ENCODE measurements around the gene DMXL1.
A peak's percentile ranks its signal among the peaks of the same experiment; 100 is the strongest.
"Not testable (repeated sequence)": the region's sequence is repeated elsewhere in the genome, so short reads cannot be mapped to it uniquely, and the experiment has no call there.

DMXL1 gene

DNA sequence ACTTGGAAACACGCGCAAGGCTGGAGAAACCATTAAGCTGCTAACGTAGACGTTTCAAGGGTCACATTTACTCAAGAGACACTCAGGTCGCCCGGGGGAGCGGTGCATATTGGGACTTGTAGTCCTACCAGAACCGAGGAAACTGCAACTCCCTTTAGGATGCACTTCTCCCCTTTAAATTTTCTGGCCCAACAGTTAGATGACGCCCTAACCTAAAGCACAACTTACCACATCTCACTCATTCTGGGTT is 384 bp upstream of the DMXL1 start:
- DNase-seq (ENCODE audit: low spot score): no peak

DNA sequence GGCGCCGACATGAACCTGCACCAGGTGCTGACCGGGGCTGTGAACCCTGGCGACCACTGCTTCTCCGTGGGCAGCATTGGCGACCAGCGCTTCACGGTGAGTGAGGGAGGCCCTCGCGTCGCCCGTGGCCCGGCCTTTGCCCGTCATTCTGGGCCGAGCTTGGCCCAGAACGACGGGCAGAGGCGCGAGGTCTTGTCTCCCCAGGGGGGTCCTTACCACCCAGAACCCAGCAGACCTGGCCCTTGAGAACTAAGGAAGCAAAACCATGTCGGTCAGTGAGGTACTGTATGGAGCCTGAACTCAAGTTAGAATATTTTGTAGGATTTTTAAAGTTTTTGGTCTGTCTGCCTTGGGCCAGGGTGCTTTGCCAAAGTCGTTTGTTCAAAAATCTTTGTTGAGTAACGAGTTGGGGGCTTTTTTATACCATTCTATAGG is 691 bp downstream of the DMXL1 start:
- no peak for DNase-seq (ENCODE audit: low spot score)

DNA sequence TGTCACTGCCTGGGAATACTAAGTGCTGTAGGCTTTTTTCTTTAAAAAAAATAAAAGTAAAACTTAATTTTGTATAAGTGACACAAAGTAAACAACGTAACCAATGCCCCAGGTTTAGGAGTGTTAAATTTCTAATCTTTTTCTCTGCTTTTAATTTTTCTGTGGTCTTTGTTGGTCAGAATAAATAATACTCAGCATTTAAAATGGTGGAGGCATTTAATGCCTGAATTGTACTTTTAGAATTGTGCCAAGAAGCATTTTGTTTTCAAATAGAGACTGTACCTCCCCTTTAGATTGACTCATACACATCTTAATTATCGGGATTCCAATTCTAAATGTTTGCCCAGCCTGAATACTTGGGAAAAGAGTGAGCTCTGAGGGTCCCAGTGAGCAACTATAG is 1.6 kb downstream of the DMXL1 start:
- no peak for DNase-seq (ENCODE audit: low spot score)

DNA sequence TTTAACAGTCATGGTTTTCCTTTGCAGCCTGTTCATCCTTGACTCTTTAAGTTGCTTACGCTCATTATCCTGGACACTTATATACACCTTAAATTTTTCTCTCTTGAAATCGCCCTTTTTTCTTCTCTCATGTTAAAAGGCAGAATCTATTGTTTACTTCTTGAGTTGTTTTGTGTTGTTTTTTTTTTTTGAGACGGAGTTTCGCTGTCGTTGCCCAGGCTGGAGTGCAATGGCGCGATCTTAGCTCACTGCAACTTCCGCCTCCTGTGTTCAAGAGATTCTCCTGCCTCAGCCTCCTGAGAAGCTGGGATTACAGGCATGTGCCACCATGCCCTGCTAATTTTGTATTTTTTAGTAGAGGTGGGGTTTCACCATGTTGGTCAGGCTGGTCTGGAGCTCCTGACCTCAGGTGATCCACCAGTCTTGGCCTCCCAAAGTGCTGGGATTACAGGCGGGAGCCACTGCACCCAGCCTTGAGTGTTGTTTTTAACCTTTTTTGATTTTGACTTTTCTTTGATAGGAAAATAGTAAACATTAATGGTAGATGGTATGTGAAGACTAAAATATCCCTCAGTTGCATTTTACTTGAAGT is 3.0 kb downstream of the DMXL1 start:
- not testable (repeated sequence) for DNase-seq (ENCODE audit: low spot score)

DNA sequence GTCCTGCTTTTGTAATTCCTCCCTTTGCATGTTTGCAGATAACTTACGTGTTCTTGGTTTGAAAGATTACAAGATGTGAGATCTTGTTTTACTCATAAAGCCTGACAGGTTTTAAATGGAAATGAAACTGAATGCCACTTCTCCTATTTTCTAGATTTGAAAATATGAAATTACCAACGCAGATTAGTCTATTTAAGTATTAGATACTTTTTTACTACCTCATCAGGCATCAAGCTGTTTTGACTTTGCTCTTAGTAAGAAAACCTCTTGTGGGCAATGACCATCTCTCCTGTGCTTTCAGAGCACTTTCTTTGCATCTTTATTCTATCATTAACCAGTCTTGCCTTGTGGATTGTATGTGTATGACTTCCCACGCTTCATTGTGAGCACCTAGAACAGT is 3.5 kb downstream of the DMXL1 start:
- no peak for DNase-seq (ENCODE audit: low spot score)

DNA sequence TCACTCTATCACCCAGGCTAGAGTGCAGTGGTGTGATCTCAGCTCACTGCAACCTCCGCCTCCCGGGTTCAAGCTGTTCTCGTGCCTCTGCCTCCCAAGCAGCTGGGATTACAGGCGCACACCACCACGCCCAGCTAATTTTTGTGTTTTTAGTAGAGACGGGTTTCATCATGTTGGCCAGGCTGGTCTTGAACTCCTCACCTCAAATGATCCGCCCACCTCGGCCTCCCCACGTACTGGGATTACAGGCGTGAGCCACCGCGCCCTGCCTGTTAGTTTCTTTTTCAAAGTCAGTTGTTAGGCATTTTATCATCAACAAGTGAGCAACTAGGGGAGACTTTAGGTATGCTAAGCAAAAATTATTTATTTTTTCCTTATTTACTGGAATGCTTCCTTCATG is 4.4 kb downstream of the DMXL1 start:
- DNase-seq (ENCODE audit: low spot score): not testable (repeated sequence)

DNA sequence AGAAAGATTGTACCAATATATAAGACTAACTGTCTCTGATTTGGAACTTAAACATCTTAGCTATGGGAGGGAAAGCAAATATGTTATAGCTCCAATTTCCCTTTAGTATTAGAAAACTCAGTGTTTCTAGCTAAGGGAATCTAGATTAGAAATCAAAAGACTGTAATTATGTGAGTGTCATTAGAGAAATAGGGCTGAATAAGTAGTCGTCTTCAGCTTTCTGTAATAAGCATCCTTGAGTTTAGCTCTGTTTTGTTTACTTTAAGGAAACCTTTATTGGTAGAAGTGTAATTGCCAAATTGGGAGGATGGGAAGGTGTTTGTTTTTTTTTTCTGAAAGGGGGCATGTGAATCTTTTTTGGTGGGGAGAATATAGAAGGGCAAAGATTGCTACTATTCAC is 5.2 kb downstream of the DMXL1 start:
- DNase-seq (ENCODE audit: low spot score): no peak

DNA sequence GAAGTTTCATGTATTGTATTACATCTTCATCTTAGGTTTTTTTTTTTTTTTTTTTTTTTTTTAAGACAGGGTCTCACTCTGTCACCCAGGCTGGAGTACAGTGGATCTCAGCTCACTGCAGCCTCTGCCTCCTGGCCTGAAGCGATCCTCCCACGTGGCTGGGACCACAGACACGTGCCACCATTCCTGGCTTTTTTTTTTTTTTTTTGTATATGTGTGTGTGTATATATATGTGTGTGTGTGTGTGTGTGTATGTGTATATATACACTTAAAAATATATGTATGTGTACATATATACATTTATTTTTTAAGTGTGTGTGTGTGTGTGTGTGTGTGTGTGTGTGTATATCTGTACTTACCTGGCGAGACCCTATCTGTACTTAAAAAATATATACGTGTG is 6.6 kb downstream of the DMXL1 start:
- DNase-seq (ENCODE audit: low spot score): no peak

DNA sequence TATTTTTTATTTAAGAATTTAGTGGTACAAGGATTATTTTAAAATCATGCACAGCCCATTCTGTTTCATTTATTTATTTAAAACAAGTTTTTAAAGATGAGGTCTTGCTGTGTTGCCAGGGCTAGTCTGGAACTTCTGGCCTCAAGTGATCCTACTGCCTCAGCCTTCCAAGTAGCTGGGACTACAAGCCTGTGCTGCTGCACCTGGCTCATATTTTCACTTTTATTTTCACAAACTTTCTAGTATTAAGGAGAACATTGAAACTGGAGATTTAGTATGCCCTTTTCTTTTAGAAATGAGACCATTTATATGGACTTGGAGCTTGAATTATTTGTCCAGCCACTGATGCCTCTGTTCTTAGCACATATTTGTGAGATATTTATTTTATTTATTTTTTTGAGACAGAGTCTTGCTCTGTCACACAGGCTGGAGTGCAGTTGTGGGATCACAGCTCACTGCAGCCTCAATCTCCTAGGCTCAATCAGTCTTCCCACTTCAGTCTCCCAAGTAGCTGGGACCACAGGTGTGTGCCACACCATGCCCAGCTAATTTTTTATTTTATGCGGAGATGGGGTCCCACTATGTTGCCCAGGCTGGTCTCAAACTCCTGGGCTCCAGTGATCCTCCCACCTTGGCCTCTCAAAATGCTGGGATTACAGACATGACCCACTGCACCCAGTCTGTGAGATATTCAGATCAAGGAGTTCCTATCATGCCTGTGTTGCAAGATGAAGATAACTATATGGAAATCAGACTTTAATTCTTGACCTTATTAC is 7.4 kb downstream of the DMXL1 start:
- no peak for DNase-seq (ENCODE audit: low spot score)

DNA sequence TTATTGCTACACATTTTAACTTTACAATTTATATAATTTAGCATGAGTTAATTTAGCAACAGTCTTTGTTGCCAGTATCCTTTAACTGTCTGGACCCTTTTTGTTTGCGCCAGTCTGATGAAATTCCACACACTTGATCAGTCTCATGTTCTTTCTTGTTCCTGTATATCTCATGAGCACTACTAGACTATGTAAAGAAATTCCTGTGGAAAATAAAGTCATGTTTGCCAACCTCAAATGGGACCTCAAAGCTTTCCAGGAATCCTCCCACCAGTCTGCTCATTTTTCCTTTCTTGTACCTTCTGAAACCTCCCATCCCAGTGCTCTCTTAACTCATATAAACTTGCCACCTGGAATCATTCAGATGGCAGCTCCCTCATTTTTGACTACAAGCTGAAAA is 8.0 kb downstream of the DMXL1 start:
- no peak for DNase-seq (ENCODE audit: low spot score)

DNA sequence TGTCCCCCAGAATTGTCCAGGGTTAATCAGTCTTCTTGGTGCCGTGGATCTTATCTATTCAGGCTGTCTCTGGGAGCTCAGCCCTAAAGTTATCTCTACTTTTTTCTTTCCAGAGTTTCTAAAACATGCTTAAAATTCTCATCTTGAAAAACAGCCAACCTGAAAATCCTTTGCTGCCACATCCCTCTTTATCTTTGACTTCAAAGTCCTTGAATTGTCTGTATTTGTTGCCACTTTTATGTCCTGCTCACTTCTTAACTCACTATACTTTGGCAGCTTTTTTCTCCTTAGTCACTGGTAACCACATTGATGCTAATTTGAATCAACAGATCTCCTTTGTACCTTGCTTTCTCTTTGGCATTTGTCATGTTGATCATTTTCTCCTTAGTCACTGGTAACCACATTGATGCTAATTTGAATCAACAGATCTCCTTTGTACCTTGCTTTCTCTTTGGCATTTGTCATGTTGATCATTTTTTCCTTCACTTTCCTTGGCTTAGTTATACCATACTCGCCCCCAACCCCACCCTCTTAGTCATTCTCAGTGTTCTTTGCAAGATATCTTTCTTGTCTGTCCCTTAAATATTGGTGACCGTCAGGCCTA is 8.5 kb downstream of the DMXL1 start:
- DNase-seq (ENCODE audit: low spot score): peak; percentile 31

DNA sequence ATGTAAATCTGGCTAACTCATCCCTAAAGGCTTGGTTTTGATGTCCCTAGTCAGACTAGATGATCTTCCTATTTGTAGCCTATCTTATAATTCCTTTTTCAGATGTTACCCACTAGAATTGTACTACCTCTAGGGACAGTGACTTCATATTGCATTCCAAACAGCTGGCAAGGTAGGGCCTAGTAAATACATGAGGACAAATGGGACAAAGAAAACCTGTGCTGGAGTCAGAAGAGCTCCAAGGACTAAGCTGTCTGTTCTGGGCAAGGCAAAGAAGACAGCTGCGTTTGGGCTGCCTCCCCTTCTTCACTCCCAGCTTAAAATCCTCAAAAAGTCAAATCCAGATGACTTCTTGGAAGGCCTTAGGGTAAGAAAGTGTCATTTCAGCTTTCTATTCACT is 10.0 kb downstream of the DMXL1 start:
- DNase-seq (ENCODE audit: low spot score): no peak

DNA sequence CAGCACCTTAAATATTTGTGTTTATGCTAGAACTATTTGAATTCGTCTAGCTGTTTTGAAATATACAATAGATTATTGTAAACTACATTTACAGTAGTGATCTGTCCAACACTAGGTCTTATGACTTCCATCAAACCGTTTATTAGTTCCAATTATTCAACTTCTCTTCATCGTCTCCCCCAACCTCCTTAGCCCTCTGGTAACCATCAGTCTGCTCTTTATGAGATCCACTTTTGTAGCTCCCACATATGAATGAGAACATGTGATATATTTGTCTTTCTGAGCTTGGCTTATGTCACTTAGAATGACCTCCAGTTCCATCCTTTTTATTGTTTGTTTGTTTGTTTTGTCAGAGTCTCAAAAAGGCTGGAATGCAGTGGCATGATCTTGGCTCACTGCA is 11.8 kb downstream of the DMXL1 start:
- DNase-seq (ENCODE audit: low spot score): no peak

DNA sequence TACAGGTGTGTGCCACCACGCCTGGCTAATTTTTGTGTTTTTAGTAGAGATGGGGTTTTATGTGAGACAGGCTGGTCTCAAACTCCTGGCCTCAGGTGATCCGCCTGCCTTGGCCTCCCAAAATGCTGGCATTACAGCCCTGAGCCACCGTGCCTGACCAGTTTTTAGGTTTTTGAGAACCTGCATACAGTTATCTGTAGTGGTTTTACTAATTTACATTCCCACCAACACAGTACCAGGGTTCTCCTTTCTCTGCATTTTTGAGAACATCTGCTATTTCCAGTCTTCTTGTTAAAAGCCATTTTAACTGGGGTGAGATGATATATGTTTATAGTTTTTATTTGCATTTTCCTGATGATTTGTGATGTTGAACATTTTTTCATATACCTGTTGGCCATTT is 12.8 kb downstream of the DMXL1 start:
- DNase-seq (ENCODE audit: low spot score): no peak

DNA sequence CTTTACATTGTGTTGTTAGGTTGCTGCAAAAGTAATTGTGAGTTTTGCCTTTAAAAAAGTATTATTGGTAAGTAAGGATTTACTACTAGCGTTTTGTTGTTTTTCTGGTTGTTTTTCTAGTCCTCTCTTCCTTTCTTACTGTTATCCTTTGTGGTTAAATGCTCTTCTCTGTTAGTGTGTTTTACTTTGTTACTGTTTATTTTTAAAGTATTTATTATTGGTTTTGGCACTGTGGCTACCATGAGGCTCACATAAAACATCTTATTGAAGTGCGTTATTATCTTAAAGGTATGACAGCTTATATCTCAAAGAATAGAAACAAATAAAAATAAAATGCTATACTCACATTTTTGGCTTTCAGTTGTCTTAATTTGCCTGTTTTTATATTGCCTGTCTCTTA is 17.6 kb downstream of the DMXL1 start:
- no peak for DNase-seq (ENCODE audit: low spot score)

DNA sequence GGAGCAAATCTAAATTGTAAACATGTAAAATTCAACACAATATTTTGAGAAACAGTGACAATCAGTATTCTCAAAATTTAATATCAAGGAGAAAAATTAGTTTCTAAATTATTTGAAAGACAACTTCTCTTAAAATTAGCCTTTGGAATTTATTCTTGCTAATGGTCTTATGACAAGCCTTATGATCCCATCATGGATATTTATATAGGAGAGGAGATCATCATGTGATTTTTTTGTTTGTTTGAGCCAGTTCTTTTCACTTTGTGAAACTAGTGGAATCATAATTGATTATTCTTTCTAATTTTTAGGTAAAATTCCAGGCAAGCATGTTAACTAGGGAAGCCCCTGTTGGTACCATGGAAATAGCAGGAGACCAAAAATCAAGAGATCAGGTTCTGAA is 24.7 kb downstream of the DMXL1 start:
- no peak for DNase-seq (ENCODE audit: low spot score)

DNA sequence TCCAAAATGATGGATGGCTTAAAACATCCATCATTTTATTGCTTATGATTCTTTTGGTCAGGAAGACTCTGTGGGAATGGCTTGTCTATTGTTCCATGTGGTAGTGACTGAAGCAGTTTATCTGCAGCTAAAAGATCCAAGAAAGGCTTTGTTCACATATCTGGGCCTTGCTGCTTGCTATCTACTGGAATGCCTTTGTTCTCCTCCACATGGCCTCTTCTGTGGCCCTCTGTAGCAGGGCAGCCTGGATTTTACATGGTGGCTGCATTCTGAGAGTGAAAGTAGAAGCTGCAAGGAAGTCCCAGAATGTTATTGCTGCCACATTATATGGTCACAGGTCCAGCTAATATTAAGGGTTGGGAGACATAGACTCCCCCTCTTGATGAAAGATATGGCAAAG is 35.1 kb downstream of the DMXL1 start:
- DNase-seq (ENCODE audit: low spot score): no peak

DNA sequence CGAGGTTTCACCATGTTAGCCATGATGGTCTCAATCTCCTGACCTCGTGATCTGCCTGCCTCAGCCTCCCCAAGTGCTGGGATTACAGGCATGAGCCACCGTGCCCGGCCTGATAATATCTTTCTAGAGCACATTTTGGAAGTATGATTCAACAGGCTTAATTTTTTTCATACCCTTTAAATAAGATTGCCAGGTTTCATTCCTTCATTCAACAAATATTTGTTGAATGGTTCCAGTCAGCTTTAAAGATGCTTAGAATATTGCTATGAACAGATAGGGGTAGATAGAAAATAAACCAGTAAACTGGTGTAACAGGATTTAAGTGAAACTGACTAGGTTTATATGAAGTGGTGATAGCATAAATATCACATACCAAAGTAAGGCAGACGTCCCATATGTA is 41.3 kb downstream of the DMXL1 start:
- DNase-seq (ENCODE audit: low spot score): no peak

DNA sequence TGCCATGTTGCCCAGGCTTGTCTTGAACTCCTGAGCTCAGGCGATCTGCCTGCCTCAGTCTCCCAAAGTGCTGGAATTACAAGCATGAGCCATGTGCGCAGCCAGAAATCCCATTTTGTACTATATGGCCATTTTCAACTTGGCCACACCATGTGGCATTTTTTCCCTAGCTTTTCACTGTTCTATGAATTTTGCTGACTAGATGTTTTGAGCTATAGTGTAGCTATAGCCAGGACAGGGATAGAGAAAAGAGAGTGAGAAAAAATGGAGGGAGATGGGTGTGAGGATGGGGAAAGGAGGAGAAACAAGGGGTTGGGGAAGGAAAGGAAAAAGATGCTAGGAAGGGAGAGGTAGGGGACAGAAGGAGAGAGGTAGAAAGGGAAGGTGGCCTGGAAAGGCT is 46.4 kb downstream of the DMXL1 start:
- DNase-seq (ENCODE audit: low spot score): no peak

DNA sequence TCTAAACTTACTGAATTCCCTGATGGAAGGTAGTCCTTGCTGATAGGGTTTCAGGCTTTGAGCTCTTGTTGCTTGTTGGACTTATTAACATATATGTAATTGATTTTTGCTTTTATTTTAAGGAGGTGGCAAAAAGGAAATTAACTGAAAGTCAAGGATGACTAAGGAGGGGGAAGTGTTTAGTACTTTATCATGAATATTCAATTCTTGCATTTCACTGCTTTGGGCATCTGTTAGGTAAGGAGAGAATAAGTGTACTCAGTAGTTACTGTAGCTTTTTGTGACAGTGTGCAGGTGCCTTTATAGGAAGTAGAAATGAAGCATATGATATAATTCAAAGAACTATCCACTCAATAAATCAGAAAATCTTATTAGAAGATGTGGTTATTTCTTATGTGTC is 47.1 kb downstream of the DMXL1 start:
- no peak for DNase-seq (ENCODE audit: low spot score)

DNA sequence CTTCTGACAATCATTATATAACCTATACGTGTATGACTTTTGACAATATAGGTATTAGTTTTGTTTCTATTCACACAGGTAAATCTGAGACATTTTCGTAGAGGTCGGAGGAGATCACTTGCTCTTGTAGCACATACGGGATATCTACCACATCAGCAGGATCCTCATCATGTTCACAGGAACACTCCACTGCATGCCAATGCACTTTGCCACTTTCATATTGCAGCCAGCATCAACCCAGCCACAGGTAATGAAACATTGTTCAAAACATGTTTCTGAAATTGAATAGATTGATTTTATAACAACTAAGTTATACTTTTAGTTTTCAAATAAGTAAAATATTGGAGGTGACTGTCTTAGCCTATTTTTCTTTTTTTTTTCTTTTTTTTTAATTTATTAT is 50.0 kb downstream of the DMXL1 start:
- DNase-seq (ENCODE audit: low spot score): no peak

DNA sequence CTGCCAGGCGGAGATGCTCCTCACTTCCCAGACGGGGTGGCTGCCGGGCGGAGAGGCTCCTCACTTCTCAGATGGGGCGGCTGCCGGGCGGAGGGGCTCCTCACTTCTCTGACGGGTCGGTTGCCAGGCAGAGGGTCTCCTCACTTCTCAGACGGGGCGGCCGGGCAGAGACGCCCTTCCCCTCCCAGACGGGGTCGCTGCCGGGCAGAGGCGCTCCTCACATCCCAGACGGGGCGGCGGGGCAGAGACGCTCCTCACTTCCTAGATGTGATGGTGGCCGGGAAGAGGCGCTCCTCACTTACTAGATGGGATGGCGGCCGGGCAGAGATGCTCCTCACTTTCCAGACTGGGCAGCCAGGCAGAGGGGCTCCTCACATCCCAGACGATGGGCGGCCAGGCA is 51.6 kb downstream of the DMXL1 start:
- DNase-seq (ENCODE audit: low spot score): not testable (repeated sequence)

DNA sequence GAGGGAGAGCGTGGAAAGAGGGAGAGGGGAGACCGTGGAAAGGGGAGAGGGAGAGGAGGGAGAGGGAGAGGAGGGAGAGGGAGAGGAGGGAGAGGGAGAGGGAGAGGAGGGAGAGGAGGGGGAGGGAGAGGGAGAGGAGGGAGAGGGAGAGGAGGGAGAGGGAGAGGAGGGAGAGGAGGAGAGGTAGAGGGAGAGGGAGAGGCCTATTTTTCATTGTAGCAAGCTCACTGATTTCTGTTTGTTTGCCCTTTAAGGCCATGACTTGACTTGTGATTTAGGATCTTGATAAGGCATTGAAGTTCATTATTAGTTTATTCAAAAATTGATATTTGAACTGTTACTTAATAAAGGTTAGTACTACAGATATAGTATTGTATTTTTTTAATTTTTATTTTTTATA is 52.4 kb downstream of the DMXL1 start:
- no peak for DNase-seq (ENCODE audit: low spot score)

DNA sequence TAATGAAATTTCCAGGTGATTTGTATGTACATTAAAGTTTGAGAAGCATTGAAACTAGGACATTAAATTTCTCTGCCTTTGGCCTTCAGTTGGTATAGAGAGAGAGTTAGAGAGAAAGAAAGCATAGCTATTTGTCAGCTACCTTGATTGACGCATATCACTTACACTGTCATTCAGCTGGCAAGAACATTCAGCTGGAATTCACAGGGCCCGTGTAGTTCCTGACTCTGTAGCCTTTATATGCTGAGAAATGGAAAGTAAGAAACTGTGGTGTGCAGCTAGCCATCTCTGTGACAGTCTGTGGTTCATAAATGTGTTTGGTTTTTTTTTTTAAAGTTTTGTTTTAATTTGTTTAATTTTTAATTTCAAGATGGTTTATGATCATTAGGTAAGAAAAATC is 58.9 kb downstream of the DMXL1 start:
- DNase-seq (ENCODE audit: low spot score): no peak
